Spleen (tissue), 11 donors: Measurements from ENCODE around the gene HAPLN1. TPM values are rescaled to one million over a fixed set of nuclear protein-coding genes. Genes with fewer than 3 reads are reported as not detected.

Experiments used
- DNase-seq: peaks from one replicate; pipeline ENCODE4 v3.0.0-alpha.2; 2020
- H3K27ac ChIP-seq, 8 donors: fragments of 200-600 bp; sonication (generic) in 7 of 8; 1 replicate in 4 of 8; 2 replicates in 4 of 8; pipeline versions ENCODE4 v1.5.0 to v1.8.0; 2016 to 2021; ENCODE audit warnings: inconsistent platforms in 4 of 8, mild to moderate bottlenecking in 4 of 8, moderate library complexity in 1 of 8
- H3K27me3 ChIP-seq, 7 donors: fragments of 200-600 bp; sonication (generic) in 6 of 7; replicated peaks in 1 of 7; 1 replicate in 4 of 7; 2 replicates in 3 of 7; pipeline versions ENCODE4 v1.5.0 to v1.8.0; 2016 to 2021; ENCODE audit warnings: inconsistent platforms in 3 of 7, mild to moderate bottlenecking in 1 of 7
- H3K36me3 ChIP-seq, 6 donors: fragments of 200-600 bp; sonication (generic) in 5 of 6; 1 replicate in 4 of 6; 2 replicates in 2 of 6; pipeline versions ENCODE4 v1.5.0 to v1.8.0; 2016 to 2021; ENCODE audit warnings: inconsistent platforms in 2 of 6
- H3K4me1 ChIP-seq, 6 donors: fragments of 200-600 bp; sonication (generic) in 5 of 6; 1 replicate in 3 of 6; 2 replicates in 3 of 6; pipeline versions ENCODE4 v1.5.0 to v1.8.0; 2016 to 2021; ENCODE audit warnings: inconsistent platforms in 3 of 6
- H3K4me3 ChIP-seq, 8 donors: fragments of 200-600 bp; sonication (generic) in 7 of 8; 1 replicate in 4 of 8; 2 replicates in 4 of 8; pipeline versions ENCODE4 v1.5.0 to v1.8.0; 2016 to 2021; ENCODE audit warnings: inconsistent platforms in 4 of 8, mild to moderate bottlenecking in 4 of 8, moderate library complexity in 2 of 8
- H3K9me3 ChIP-seq, 8 donors: fragments of 200-600 bp; sonication (generic) in 7 of 8; 1 replicate in 4 of 8; 2 replicates in 4 of 8; pipeline versions ENCODE4 v1.5.0 to v1.8.0; 2016 to 2021; ENCODE audit warnings: inconsistent platforms in 4 of 8
- POLR2A ChIP-seq, 3 donors: fragments of 450-650 bp; IDR thresholded peaks; one replicate each; pipeline ENCODE4 v1.5.1; 2017; ENCODE audit warnings: antibody characterized with exemption in 3 of 3, mild to moderate bottlenecking in 1 of 3
- POLR2AphosphoS5 ChIP-seq, 3 donors: sonication (generic); formaldehyde crosslinking; IDR thresholded peaks; one replicate each; pipeline ENCODE4 v1.5.1; 2017; ENCODE audit warnings: antibody characterized with exemption in 3 of 3
- WGBS, 5 donors: extraction: QIAGEN DNeasy Blood & Tissue Kit in 3 of 5; methylation state at CpG; one replicate each; pipeline versions ENCODE4 v1.1.5 to v1.1.7; 2013 to 2018; 5-methylcytosine and 5-hydroxymethylcytosine counted together
- intact Hi-C: fragments of 100-400 bp; cut with DNase I; formaldehyde crosslinking; loops from one replicate; pipeline ENCODE4 v1.15.0; 2023; ENCODE audit warnings: low total_unique reads
- polyA plus RNA-seq, 3 donors: library from polyadenylated mRNA; stranded (reverse); fragments of 200-250 nt; gene quantifications; one replicate each; pipeline ENCODE4 v1.2.1, GENCODE V29; 2013
- total RNA-seq, 7 donors: library from RNA; depleted of rRNA in 3 of 7; stranded (reverse); fragments of >200 nt in 3 of 7; fragmentation: NEBNext Ultra II Directional in 4 of 7; extraction: Animal tissue kit (Norgen Biotek cat#: 25700) in 4 of 7; gene quantifications; one replicate each; pipeline versions ENCODE4 v1.1.0 to v1.2.1, GENCODE V29; 2016 to 2021
- TF ChIP-seq, protein P1 (sequence below), 11 experiments: fragments of 200-600 bp in 7 of 11; fragments of 450-650 bp in 4 of 11; sonication (generic) in 4 of 11; IDR thresholded peaks in 8 of 11; conservative IDR thresholded peaks in 3 of 11; 1 replicate in 7 of 11; 2 replicates in 4 of 11; pipeline versions ENCODE4 v1.4.0 to v1.8.0; 2016 to 2021; ENCODE audit warnings: antibody characterized with exemption in 11 of 11, inconsistent platforms in 4 of 11, mild to moderate bottlenecking in 1 of 11
- donor health status: healthy with polysubstance abuse.
- donor health status: DM: no; HTN: no; CAD: no; lungs with moderate emphysema.
- donor health status: DM: no; HTN: no; CAD: no.
- donor health status: Bipolar disorder and iron deficiency.
- donor health status: healthy.
- donor health status: DM: no; HTN: no; CAD: no.
- donor health status: DM: yes; HTN: yes; CAD: no.

The HAPLN1 gene
- total and polyA plus RNA-seq, 10 donors: not detected

DNA sequence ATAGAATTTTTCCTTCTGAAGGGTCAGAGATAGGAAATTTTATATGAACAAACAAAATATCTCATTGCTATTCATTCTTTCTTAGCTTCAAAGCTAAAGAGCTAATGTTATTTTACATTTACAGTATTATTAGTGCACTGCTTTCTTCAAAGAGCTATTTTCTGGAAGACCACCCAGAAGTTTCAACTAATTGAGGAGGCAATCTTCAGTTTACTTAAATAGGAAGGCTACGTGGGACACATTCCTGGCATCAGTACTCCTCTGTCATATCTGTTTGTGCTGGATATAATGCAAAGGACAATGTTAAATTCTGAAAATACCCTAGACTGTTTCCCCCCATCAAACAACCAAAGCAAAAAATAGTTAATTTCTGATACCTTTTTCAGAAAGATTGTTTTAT, 30.8 kb downstream of the HAPLN1 start:
- TF ChIP-seq POLR2A (IDR thresholded peaks at IDR 0.05): no peak
- TF ChIP-seq, protein P1, sequence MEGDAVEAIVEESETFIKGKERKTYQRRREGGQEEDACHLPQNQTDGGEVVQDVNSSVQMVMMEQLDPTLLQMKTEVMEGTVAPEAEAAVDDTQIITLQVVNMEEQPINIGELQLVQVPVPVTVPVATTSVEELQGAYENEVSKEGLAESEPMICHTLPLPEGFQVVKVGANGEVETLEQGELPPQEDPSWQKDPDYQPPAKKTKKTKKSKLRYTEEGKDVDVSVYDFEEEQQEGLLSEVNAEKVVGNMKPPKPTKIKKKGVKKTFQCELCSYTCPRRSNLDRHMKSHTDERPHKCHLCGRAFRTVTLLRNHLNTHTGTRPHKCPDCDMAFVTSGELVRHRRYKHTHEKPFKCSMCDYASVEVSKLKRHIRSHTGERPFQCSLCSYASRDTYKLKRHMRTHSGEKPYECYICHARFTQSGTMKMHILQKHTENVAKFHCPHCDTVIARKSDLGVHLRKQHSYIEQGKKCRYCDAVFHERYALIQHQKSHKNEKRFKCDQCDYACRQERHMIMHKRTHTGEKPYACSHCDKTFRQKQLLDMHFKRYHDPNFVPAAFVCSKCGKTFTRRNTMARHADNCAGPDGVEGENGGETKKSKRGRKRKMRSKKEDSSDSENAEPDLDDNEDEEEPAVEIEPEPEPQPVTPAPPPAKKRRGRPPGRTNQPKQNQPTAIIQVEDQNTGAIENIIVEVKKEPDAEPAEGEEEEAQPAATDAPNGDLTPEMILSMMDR (IDR thresholded peaks at IDR 0.05 in 8 of 11, conservative IDR thresholded peaks at IDR 0.05 in 3 of 11): no peak
- no peak for TF ChIP-seq POLR2AphosphoS5 (IDR thresholded peaks at IDR 0.05)
- 76 to 93% (median 87%) methylated on average over 1 of the region's 1 CpG for WGBS, 5 donors
- DNase-seq: no peak

DNA sequence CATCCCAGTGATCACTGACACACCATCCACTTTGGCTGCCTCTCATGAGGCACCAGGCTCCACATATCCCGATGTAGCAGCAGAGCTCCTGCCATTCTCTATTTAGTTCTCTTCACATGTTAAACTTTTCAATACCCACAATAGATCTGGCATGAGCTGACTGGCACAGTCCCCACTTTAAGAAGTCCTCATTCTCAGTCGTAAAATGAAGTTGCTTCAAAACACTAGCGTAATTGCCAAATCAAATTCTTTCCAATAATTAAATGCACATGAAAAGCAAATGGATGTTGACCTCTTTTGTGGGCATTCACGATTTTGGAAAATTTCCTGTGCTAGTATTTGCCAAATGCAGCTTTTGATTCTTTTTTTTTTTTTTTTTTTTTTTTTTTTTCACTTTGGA, 32.4 kb downstream of the HAPLN1 start:
- Histone ChIP-seq H3K27ac (no peak overlapping the region), H3K9me3 (peaks cover 0 to 5% (median 0%) of the 10 kb centered on the region in 8 donors), H3K4me3 (no peak overlapping the region), H3K36me3 (no peaks in the 10 kb centered on the region), H3K27me3 (peaks cover 0 to 5% (median 0%) of the 10 kb centered on the region in 7 donors), H3K4me1 (no peaks in the 10 kb centered on the region)
- intact Hi-C loops: no loop called here
- DNase-seq: no peak
- TF ChIP-seq, protein P1 (IDR thresholded peaks at IDR 0.05 in 8 of 11, conservative IDR thresholded peaks at IDR 0.05 in 3 of 11): no peak
- no peak for TF ChIP-seq POLR2AphosphoS5 (IDR thresholded peaks at IDR 0.05)
- TF ChIP-seq POLR2A (IDR thresholded peaks at IDR 0.05): no peak
- WGBS, 5 donors: 85 to 92% (median 85%) methylated on average over 4 of the region's 4 CpGs

More for the DNA sequence above, 30.8 kb downstream of the HAPLN1 start:
- Histone ChIP-seq H3K4me3 (no peak overlapping the region), H3K9me3 (peaks cover 0 to 5% (median 0%) of the 10 kb centered on the region in 8 donors), H3K27me3 (peaks cover 0 to 5% (median 0%) of the 10 kb centered on the region in 7 donors), H3K27ac (no peak overlapping the region), H3K4me1 (no peaks in the 10 kb centered on the region), H3K36me3 (no peaks in the 10 kb centered on the region)
- intact Hi-C loops: no loop called here

- intact Hi-C loops: no loop called here
- Histone ChIP-seq H3K4me3 (no peak overlapping the region), H3K4me1 (no peaks in the 10 kb centered on the region), H3K36me3 (no peaks in the 10 kb centered on the region), H3K27ac (no peak overlapping the region), H3K9me3 (peaks cover 0 to 3% (median 0%) of the 10 kb centered on the region in 8 donors), H3K27me3 (peaks cover 0 to 5% (median 0%) of the 10 kb centered on the region in 7 donors)
- WGBS, 5 donors: 43 to 67% (median 51%) methylated on average over 2 of the region's 2 CpGs
- DNase-seq: no peak
- TF ChIP-seq, protein P1 (IDR thresholded peaks at IDR 0.05 in 8 of 11, conservative IDR thresholded peaks at IDR 0.05 in 3 of 11): no peak
- TF ChIP-seq POLR2AphosphoS5 (IDR thresholded peaks at IDR 0.05) (no peak), POLR2A (IDR thresholded peaks at IDR 0.05) (no peak)
Observed at GRCh38 chr5:83687124-83687619, 33.5 kb downstream of the HAPLN1 start.

GRCh38 chr5:83686251-83686650, 34.4 kb downstream of the HAPLN1 start:
- 81 to 83% (median 81%) methylated on average over 2 of the region's 2 CpGs for WGBS, 5 donors
- TF ChIP-seq, protein P1 (IDR thresholded peaks at IDR 0.05 in 8 of 11, conservative IDR thresholded peaks at IDR 0.05 in 3 of 11): no peak
- TF ChIP-seq POLR2AphosphoS5 (IDR thresholded peaks at IDR 0.05): no peak
- no peak for TF ChIP-seq POLR2A (IDR thresholded peaks at IDR 0.05)
- intact Hi-C loops: no loop called here
- no peak overlapping the region for H3K4me3 ChIP-seq
- H3K36me3 ChIP-seq: no peaks in the 10 kb centered on the region
- no peaks in the 10 kb centered on the region for H3K9me3 ChIP-seq
- no peak for DNase-seq
- no peaks in the 10 kb centered on the region for H3K4me1 ChIP-seq
- H3K27ac ChIP-seq: no peak overlapping the region
- H3K27me3 ChIP-seq: peaks cover 0 to 4% (median 0%) of the 10 kb centered on the region in 7 donors
